EH (cell line): ENCODE measurements around the gene DLG5.
"Not testable (repeated sequence)": the region's sequence is repeated elsewhere in the genome, so short reads cannot be mapped to it uniquely, and the experiment has no call there.

Experiments used
- DNase-seq: peaks from one replicate; pipeline ENCODE4 v3.0.0-alpha.2; 2015; ENCODE audit warnings: low read depth

Gene DLG5

DNA sequence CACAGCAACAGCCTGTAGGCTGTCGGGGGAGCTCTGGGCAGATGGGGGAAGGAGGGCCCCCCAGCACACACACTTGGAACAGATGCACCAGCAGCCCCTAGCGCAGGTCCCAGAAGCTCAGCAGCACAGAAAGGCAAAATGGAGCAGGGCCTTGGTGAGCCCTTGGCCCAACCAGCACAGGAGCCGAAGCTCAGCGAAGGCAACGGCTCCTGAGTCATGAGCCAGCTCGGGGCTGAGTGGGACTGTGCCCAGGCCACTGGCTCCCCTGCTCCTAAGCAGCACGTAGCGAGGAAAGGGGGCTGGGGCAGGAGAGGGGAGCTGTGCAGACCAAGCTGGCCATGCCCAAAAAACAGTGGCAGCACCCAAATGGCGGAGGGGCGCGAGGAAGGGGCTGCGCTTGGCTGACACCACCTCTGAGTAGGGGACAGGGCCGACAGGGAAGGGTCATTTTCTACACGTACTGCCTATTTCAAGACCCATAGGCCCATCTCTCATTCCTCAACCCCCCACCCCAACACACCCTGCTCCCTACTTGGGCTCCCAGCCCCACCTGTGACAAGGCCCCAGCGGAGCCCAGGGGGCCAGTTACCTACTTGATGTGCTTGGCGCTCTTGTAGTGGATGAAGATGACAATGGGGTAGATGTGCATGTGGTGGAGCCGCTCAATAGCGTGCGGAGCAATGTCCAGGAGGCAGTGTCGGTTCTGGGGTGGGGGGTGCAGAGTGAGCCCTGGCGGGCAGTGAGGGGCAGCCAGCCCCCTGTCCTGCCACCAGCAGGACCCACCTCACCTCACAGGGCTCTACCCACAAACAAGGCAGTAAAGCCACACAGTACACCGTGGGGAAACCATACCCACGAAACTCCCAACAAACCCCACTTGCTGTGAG lies 132.1 kb downstream of the DLG5 start:
- no peak for DNase-seq

DNA sequence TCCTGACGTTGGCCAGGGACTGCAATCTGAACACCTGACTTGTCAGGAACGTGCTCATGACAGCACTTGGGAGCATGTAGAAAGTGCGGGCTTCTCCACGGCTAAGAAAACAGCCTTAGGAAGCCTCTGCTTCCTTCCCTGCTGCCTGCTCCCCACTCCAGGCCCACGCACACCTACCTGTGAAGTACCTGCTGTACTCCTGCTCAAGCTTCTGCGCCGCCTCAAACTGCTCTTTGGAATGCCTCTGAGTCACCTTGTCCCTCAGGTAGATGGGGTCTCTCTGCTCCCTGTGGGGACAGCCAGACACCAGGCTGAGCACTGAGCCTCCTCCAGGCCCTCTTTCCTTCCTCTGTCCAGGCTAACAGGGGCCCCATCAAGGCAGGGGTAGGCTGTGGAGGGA lies 132.7 kb downstream of the DLG5 start:
- no peak for DNase-seq

- DNase-seq: no peak
Measured at GRCh38 chr10:77792155-77792554, 134.4 kb downstream of the DLG5 start.

DNA sequence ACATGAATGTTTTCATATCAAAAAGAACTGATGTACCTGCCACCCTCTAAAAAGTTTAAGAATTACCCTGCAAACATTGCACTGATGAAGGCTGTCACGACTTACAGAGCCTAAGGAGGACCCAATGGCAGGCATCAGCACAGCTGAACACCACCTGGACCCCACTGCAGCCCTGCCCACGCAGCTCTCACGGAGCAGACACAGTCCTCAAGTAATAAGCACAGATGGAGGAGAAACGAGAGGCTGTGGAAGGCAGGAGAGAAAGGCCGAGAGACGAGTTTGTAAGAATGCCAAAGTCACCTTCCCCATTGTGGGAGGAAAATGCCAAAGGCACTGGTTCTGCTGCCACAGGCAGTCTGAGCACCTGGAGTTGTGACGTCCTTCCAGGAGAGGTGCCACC lies 135.0 kb downstream of the DLG5 start:
- DNase-seq: no peak

DNA sequence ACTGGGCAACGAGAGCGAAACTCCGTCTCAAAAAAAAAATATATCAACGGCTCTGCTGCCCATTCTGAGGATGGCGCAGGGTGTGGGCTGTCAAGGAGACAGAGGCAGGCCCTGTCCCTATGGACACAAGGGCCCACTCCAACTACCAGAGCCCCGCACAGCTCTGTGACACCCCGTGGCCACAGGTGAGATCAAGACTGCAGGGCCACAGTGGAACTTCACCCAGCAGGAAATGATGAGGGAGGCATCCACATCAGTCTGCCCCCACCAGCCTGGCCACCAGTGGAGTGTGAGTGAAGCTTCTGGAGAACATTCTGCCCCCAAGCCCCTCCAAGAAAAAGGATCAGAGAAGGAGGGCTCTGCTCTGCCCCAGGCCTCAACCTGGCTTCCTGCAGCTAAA lies 136.7 kb downstream of the DLG5 start:
- DNase-seq: no peak

DNA sequence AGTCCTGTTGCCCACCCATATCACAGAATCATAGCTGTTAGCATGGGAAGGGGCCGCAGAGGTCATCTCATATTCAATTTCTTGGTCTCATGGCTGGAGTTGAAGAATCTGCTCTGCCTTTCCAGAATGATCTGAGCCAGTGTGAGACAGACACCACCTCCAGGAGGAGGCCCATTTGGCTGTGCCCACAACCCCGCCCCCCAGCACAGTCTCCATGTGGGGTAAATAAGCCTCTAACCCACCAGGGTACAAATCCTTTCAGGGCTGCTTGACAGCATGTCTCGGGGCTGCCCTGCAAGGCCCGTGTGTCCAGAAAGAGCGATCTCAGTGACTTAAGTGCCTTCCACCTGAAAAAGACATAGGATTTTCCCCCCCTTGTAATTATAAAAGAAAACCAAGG lies 137.5 kb downstream of the DLG5 start:
- DNase-seq: no peak

DNA sequence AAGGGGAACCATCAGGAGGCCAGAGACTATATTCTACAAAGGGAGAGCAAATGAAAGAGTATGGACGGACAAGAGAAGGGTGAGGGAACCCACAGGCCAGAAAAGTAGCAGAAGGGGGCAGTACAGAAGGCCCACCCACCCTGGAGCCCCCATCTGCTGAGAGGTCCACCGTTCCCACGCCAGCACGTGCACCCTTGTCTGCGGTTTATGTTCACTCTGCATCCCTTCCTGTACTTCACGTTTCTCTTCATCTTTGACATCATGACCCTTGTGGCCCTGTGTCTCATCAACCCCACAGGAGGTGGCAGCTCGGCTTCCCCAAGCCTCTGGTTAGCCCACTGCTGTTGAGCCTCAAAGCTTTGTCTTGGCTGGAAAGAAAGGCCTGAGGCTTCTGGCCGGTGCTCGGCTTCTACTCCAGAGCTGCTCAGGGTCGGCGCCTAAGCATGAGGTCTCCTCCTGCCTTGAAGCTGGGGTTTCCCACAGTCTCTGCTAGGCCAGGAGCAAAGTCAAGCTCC lies 138.0 kb downstream of the DLG5 start:
- no peak for DNase-seq

- no peak for DNase-seq
Measured at GRCh38 chr10:77787440-77787839, 139.1 kb downstream of the DLG5 start.

- peak; percentile 87 for DNase-seq
Measured at GRCh38 chr10:77784856-77785255, 141.7 kb downstream of the DLG5 start.

DNA sequence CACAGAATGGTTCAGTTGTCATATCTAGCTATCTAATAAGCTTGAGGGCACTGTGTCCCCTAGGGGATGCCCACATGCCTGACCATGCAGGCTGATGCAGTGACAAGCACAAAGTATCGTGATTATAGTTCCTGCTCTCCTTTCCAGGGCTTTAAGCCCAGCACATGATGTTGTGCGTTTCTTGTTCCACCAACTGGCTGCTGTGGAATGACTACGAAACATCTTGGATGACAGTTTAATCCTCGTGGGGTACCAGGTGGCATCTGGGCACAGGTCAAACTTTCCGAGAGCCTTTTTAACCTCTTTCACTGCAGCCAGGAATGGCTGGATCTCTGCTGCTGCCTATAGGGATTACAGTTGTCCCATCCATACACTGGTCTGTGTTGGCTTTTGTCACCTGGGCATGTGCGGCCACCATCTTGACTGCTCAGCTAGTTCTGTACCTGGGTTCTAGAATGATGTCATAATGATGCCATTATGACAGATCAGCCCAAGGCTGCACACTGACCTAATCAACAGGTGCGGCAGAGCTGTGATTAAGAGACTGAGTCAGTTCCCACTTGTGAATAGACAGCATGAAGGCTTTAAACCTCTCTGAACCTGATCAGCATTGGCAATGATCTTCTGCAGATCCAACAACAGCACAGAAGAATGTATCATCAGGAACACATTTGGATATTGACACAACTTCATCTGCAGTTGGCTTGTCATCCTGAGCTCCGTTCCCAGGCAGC lies 144.1 kb downstream of the DLG5 start:
- no peak for DNase-seq

- DNase-seq: no peak
Measured at GRCh38 chr10:77781451-77782327, 144.9 kb downstream of the DLG5 start.

GRCh38 chr10:77780180-77780579 lies 146.4 kb downstream of the DLG5 start:
- DNase-seq: no peak

DNA sequence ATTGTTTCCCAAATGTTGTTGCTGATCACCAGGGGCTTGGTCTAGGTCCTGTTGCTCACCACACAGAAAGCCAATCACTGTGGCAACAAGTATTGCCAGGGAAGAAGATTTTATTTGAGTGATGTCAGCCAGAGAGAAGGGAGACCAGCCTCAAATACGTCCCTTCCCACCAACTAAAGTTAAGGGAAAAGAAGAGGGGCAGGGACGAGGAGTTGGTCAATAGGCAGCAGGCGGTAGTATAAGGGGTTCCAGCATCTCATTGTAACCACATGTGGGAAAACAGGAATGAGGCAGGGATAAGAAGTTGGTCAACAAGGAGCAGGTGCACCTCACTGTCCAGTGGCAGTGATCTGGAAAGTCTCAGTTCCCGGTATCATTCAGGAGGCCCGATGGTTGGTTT lies 150.1 kb downstream of the DLG5 start:
- no peak for DNase-seq

- DNase-seq: peak; percentile 15
Measured at GRCh38 chr10:77774940-77775391, 151.6 kb downstream of the DLG5 start.

DNA sequence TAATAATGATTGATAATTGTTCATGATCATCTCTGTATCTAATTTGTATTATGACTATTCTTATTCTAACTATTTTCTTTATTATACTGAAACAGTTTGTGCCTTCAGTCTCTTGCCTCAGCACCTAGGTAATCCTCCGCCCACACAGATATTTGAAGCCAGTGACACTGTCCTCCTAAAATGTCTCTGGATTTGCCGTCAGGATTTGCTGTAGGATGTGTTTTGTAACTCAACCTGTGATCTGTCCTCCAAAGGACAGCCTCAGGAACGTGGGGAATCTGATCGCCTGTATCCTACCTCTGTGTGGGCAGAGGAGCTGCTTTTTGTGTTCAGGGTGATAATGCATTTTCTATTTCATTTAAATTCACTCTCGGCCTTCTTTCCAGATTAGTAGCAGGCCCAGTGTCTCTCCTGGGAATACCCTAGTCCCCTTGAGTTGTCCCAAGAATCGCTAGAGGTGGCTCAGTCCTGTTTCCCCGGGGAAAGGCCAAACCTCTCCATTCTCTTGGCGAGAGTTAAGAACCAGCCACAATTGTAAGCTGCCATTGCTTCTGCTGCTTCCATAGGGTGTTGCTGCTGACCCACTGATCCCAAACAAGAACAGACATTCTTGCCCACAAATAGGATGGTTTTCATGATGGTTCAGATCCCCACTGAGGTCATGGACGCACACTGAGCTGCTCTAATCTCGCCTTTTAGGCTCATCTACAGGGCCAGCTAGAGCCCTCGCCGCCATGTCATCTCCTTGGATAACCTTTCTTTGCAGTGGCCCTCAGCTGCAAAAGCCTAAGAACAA lies 152.7 kb downstream of the DLG5 start:
- DNase-seq: no peak

DNA sequence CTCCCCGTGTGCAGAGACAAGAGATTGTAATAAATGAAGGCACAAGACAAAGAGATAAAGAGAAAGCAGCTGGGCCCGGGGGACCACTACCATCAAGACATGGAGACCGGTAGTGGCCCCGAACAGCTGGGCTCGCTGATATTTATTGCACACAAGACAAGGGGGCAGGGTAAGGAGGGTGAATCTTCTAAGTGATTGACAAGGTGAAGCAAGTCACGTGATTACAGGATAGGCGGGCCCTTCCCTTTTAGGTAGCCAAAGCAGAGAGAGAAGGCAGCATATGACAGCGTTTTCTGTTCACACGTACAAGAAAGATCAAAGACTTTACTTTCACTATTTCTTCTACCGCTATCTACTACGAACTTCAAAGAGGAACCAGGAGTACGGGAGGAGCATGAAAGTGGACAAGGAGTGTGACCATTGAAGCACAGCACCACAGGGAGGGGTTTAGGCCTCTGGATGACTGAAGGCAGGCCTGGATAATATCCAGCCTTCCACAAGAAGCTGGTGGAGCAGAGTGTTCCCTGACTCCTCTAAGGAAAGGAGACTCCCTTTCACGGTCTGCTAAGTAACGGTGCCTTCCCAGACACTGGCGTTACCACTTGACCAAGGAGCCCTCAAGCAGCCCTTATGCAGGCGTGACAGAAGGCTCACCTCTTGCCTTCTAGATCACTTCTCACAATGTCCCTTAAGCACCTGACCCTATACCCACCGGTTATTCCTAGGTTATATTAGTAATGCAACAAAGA lies 153.5 kb downstream of the DLG5 start:
- not testable (repeated sequence) for DNase-seq

GRCh38 chr10:77771851-77772250 lies 154.7 kb downstream of the DLG5 start:
- DNase-seq: no peak

DNA sequence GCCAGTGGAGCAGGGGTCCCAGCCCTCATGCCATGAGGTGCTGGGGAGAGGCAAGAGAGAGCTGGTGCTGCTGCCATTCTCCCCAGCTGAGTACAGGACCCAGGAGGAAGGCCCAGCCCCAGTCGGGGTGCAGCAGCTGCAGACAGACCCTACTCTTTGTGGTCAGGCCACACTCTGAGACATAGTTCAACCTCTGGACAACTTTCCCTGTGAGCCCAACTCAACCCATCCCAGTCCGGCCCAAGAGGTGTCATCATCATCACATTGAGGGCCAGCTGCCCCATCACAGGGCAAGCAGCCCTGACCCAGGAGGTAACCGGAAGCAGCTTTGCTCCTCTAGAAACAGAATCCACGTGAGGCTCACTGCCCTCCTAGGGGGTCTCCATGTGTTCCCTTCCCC lies 155.1 kb downstream of the DLG5 start:
- DNase-seq: no peak

DNA sequence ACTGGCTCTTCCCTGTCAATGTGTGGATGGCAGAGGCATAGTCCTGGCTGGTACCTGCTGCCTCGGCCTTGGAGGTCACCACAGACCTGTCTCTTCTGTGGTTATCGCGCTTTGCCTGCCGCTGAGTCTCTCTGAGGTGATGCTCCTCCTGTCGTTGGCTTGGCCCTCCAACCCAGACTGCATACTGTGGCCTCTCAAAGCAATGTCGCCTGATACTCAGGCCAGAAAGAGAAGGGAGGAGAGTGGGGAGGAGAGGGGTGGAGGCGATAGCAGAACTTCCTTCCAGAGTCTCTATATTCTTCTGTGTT lies 155.7 kb downstream of the DLG5 start:
- no peak for DNase-seq

DNA sequence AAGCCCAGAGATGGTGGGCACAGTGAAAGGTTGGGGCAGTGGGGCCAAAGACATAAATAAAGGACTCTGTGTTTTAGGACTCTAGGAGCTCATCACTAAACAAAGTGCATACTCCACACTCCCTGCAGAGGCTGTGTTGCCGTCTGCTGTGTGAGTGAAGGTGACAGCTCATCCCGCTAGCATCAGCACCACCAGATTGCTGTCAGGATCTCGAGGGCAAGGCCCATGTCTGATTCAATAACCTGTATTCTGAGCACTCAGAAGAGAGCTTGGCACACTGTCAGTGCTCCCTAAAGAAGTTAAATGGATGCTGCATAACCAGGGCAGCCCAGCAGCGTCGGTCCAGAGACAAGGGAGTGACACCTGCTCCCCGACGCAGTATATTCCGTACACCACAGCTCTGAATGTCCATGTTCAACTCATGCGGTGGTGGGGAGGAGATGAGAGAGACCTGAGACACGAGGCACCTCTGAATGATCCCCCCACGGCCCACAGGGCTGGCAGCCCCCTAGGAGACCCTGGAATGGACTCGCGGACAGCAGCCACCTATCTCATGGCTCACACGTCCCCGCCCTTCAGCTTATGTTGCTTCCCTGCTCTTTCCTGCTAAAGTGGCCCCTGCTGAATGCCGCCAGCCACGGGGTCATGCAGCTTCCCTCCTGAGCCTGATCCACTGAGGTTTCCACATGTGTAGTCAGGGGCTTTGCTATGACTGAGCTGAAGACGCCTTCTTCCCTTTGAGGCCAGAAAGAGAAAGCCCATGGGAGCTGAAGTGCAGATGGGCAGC lies 156.3 kb downstream of the DLG5 start:
- no peak for DNase-seq
